NCI-H1417 treated with DMSO at 0.1 percent for 48 hours (cell line): ENCODE results near the gene ESYT3.
"Not testable (repeated sequence)": the region's sequence is repeated elsewhere in the genome, so short reads cannot be mapped to it uniquely, and the experiment has no call there.

Source experiments
- DNase-seq: peaks from one replicate; lab custom pipeline; 2025; lab: John Stamatoyannopoulos, UW

Gene ESYT3

GRCh38 chr3:138493804-138494606 lies 59.6 kb downstream of the ESYT3 start:
- no peak for DNase-seq

GRCh38 chr3:138494607-138494929 lies 60.2 kb downstream of the ESYT3 start:
- no peak for DNase-seq

- not testable (repeated sequence) for DNase-seq
These were observed 61.2 kb downstream of the ESYT3 start for GRCh38 chr3:138495638-138496037.

GRCh38 chr3:138496436-138496835 lies 62.0 kb downstream of the ESYT3 start:
- no peak for DNase-seq

GRCh38 chr3:138497021-138497420 lies 62.6 kb downstream of the ESYT3 start:
- DNase-seq: no peak

GRCh38 chr3:138497851-138498250 lies 63.4 kb downstream of the ESYT3 start:
- DNase-seq: no peak

GRCh38 chr3:138498991-138499390 lies 64.6 kb downstream of the ESYT3 start:
- DNase-seq: no peak

GRCh38 chr3:138507524-138507923 lies 73.1 kb downstream of the ESYT3 start:
- DNase-seq: no peak

- DNase-seq: no peak
These were observed 75.2 kb downstream of the ESYT3 start for GRCh38 chr3:138509586-138509985.

- no peak for DNase-seq
These were observed 77.5 kb downstream of the ESYT3 start for GRCh38 chr3:138511945-138512344.

GRCh38 chr3:138513090-138513843 lies 78.9 kb downstream of the ESYT3 start:
- no peak for DNase-seq

- DNase-seq: not testable (repeated sequence)
These were observed 87.0 kb downstream of the ESYT3 start for GRCh38 chr3:138521445-138521844.
